ENCODE results near the gene NUMB.
A peak's percentile ranks its signal among the peaks of the same experiment; 100 is the strongest.

The NUMB gene

GRCh38 chr14:73458183-73458976, at the start of gene NUMB:
NUMB (minus strand) TSS chr14:73458546; CDS start chr14:73355751, 102,795 bp downstream.
- DNase-seq (ENCODE audit: low read depth), result peak; percentile 100
- no peak for TF ChIP-seq CTCF (conservative IDR thresholded peaks at IDR 0.05; ENCODE audit: low read depth, low read length)
- peak within 1 kb of the TSS; percentile 88 for H3K4me3 ChIP-seq (ENCODE audit: low read depth, low read length)

- DNase-seq (ENCODE audit: low read depth), result peak; percentile 63
- TF ChIP-seq CTCF (conservative IDR thresholded peaks at IDR 0.05; ENCODE audit: low read depth, low read length), result no peak
- no peak overlapping the region for H3K4me3 ChIP-seq (ENCODE audit: low read depth, low read length)
Measured at GRCh38 chr14:73503648-73504047, 45.3 kb upstream of the NUMB start.

DNA sequence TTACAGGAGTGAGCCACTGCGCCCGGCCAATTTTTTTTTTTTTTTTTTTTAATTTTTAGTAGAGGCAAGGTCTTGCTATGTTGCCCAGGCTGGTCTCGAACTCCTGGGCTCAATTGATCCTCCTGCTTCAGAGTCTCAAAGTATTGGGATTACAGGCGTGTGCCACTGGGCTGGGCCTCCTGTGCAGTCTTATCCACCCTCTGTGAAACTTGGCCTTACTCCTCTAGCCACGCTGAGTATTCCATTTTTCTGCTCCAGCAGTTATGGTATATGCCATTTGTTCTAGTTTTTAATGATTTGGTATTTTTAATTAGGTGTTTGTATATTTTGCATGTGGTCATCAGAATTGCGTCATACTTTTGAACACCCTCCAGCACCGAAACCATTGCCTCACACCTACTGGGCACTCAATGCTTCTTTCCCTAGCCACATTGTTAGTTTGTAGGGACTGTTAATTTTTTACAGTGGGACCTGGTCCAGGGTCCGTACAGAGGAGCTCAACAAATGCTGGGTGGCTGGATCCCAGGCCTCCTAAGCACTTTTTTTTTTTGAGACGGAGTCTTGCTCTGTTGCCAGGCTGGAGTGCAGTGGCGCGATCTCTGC, 43.8 kb upstream of the NUMB start:
- TF ChIP-seq CTCF (conservative IDR thresholded peaks at IDR 0.05; ENCODE audit: low read depth, low read length), result no peak
- no peak for DNase-seq (ENCODE audit: low read depth)
- H3K4me3 ChIP-seq (ENCODE audit: low read depth, low read length), result no peak overlapping the region

- H3K4me3 ChIP-seq (ENCODE audit: low read depth, low read length), result no peak overlapping the region
- DNase-seq (ENCODE audit: low read depth), result no peak
- TF ChIP-seq CTCF (conservative IDR thresholded peaks at IDR 0.05; ENCODE audit: low read depth, low read length), result no peak
Measured at GRCh38 chr14:73500360-73500759, 42.0 kb upstream of the NUMB start.

DNA sequence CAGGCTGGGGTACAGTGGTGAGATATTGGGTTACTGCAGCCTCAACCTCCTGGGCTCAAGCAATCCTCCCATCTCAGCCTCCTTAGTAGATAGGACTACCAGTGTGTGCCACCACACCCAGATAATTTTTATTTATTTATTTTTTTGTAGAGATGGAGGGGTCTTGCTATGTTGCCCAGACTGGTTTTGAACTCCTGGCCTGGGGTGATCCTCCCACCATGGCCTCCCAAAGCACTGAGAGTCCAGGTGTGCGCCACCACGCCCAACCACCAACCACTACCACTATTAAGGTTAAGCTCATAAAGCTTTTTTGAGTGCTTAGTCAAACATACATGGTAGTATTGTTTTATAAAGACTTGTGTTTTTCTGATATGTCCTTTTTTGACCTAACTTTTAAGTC, 36.2 kb upstream of the NUMB start:
- H3K4me3 ChIP-seq (ENCODE audit: low read depth, low read length), result no peak overlapping the region
- no peak for DNase-seq (ENCODE audit: low read depth)
- no peak for TF ChIP-seq CTCF (conservative IDR thresholded peaks at IDR 0.05; ENCODE audit: low read depth, low read length)

- no peak overlapping the region for H3K4me3 ChIP-seq (ENCODE audit: low read depth, low read length)
- no peak for DNase-seq (ENCODE audit: low read depth)
- TF ChIP-seq CTCF (conservative IDR thresholded peaks at IDR 0.05; ENCODE audit: low read depth, low read length), result no peak
Measured at GRCh38 chr14:73492670-73493069, 34.3 kb upstream of the NUMB start.
